ENCODE results near the gene SEPTIN12. TPM values are rescaled to one million over a fixed set of nuclear protein-coding genes. Genes with fewer than 3 reads are reported as not detected.

Gene SEPTIN12
- polyA plus RNA-seq, 1 donor from 2014 or later: 1.8 TPM

DNA sequence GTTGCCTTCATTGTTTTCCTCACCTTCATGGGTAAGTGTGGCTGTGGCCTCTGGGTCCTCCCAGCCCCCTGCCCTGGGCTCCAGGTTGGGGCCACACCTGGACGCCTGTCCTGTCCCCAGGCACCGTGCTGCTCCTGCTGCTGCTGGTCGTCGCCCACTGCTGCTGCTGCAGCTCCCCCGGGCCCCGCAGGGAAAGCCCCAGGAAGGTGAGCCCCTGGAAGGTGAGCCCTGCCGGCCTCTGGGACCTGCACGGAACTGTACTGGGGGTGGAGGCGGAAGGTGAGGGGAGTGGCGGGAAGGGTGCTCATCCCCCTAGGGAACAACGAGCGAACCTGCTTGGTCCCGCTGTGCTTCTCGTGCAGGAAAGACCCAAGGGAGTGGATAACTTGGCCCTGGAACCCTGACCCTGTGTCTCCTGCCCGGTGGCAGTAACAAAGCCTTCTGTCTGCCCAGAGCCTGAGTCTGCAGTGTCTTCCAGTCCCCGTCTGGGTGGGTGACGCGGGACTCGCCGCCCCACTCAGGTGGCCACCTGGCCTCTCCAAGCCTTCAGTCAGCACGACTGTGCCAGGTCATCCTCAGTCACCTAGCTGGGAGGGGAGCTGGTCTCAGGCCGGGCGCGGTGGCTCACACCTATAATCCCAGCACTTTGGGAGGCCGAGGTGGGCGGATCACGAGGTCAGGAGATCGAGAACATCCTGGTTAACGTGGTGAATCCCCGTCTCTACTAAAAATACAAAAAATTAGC, 7.9 kb upstream of the SEPTIN12 start:
- Histone ChIP-seq H3K4me3 (ENCODE audit: low read length) (no peak overlapping the region), H3K9ac (ENCODE audit: low read length) (no peak overlapping the region), H3K9me2 (ENCODE audit: insufficient read depth, low read length) (no peaks in the 10 kb centered on the region), H3K36me3 (ENCODE audit: insufficient read depth, low read length) (no peaks in the 10 kb centered on the region), H3F3A (ENCODE audit: insufficient read depth, low read length, poor library complexity, severe bottlenecking) (no peaks in the 10 kb centered on the region), H3K27ac (ENCODE audit: low read length) (no peak overlapping the region), H3K9me3 (ENCODE audit: low read length) (no peaks in the 10 kb centered on the region), H3K27me3 (ENCODE audit: insufficient read depth, low read depth, low read length) (no peaks in the 10 kb centered on the region), H3K79me2 (replicated peaks; ENCODE audit: insufficient read depth, low read length) (no peaks in the 10 kb centered on the region), H4K20me1 (ENCODE audit: insufficient read depth) (no peaks in the 10 kb centered on the region), H3K4me2 (ENCODE audit: low read length) (no peak overlapping the region), H2AFZ (ENCODE audit: low read depth, low read length) (no peak overlapping the region)
- TF ChIP-seq, protein P1, sequence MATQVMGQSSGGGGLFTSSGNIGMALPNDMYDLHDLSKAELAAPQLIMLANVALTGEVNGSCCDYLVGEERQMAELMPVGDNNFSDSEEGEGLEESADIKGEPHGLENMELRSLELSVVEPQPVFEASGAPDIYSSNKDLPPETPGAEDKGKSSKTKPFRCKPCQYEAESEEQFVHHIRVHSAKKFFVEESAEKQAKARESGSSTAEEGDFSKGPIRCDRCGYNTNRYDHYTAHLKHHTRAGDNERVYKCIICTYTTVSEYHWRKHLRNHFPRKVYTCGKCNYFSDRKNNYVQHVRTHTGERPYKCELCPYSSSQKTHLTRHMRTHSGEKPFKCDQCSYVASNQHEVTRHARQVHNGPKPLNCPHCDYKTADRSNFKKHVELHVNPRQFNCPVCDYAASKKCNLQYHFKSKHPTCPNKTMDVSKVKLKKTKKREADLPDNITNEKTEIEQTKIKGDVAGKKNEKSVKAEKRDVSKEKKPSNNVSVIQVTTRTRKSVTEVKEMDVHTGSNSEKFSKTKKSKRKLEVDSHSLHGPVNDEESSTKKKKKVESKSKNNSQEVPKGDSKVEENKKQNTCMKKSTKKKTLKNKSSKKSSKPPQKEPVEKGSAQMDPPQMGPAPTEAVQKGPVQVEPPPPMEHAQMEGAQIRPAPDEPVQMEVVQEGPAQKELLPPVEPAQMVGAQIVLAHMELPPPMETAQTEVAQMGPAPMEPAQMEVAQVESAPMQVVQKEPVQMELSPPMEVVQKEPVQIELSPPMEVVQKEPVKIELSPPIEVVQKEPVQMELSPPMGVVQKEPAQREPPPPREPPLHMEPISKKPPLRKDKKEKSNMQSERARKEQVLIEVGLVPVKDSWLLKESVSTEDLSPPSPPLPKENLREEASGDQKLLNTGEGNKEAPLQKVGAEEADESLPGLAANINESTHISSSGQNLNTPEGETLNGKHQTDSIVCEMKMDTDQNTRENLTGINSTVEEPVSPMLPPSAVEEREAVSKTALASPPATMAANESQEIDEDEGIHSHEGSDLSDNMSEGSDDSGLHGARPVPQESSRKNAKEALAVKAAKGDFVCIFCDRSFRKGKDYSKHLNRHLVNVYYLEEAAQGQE (IDR thresholded peaks at IDR 0.05; ENCODE audit: borderline replicate concordance): no peak
- TF ChIP-seq EP300 (conservative IDR thresholded peaks at IDR 0.05; ENCODE audit: poor library complexity, severe bottlenecking): no peak
- no peak for TF ChIP-seq POLR2AphosphoS5 (IDR thresholded peaks at IDR 0.05)
- no peak for TF ChIP-seq MXI1 (conservative IDR thresholded peaks at IDR 0.05; ENCODE audit: poor library complexity, severe bottlenecking)
- no peak for TF ChIP-seq RAD21 (conservative IDR thresholded peaks at IDR 0.05)
- no peak for TF ChIP-seq EZH2 (IDR thresholded peaks at IDR 0.05; ENCODE audit: borderline replicate concordance, insufficient read depth, low read length, poor library complexity, severe bottlenecking)
- TF ChIP-seq SMC3 (conservative IDR thresholded peaks at IDR 0.05; ENCODE audit: poor library complexity): no peak
- TF ChIP-seq, protein P2, sequence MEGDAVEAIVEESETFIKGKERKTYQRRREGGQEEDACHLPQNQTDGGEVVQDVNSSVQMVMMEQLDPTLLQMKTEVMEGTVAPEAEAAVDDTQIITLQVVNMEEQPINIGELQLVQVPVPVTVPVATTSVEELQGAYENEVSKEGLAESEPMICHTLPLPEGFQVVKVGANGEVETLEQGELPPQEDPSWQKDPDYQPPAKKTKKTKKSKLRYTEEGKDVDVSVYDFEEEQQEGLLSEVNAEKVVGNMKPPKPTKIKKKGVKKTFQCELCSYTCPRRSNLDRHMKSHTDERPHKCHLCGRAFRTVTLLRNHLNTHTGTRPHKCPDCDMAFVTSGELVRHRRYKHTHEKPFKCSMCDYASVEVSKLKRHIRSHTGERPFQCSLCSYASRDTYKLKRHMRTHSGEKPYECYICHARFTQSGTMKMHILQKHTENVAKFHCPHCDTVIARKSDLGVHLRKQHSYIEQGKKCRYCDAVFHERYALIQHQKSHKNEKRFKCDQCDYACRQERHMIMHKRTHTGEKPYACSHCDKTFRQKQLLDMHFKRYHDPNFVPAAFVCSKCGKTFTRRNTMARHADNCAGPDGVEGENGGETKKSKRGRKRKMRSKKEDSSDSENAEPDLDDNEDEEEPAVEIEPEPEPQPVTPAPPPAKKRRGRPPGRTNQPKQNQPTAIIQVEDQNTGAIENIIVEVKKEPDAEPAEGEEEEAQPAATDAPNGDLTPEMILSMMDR (IDR thresholded peaks at IDR 0.05; ENCODE audit: poor library complexity, severe bottlenecking): no peak

DNA sequence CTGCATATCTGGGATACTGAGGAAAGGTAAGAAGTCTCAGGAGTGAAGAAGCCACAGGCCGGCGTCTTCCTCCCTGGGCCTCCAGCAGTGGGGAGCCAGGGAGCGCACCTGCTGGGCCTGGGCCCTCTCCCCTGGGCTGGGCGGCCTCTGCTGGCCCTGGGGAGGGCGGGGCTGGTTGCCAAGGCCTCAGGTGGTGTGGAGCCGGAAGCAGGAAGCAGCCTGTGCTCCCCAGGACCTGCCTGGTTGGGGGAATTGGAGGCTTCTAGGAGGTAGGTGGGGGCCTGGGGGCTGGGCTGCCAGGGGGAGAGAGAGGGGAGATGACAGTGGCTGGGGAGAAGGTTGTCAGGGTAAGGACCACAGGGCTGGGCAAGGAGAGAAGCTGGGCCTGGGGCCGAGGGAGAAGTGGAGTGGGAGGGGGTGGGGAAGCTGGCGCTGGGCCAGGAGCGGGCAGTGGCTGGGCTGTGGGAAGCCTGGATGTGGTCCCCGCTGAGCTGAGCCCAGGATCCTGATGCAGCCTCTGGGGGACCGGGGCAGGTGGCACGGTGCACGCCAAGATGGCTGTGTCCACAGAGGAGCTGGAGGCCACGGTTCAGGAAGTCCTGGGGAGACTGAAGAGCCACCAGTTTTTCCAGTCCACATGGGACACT, 7.2 kb upstream of the SEPTIN12 start, which contains the start of gene SMIM22:
Gene SMIM22, plus strand, starts transcription at position 189 of the 647 bp plus-strand sequence. Its CDS starts 366 bp downstream, at position 555.
- no peak within 1 kb of the TSS for H2AFZ ChIP-seq (ENCODE audit: low read depth, low read length)
- H3F3A ChIP-seq (ENCODE audit: insufficient read depth, low read length, poor library complexity, severe bottlenecking): no peaks in the 10 kb centered on the region
- H3K79me2 ChIP-seq (replicated peaks; ENCODE audit: insufficient read depth, low read length): no peaks in the 10 kb centered on the region
- no peaks in the 10 kb centered on the region for H3K27me3 ChIP-seq (ENCODE audit: insufficient read depth, low read depth, low read length)
- H4K20me1 ChIP-seq (ENCODE audit: insufficient read depth): no peaks in the 10 kb centered on the region
- no peaks in the 10 kb centered on the region for H3K9me2 ChIP-seq (ENCODE audit: insufficient read depth, low read length)
- no peak within 1 kb of the TSS for H3K4me2 ChIP-seq (ENCODE audit: low read length)
- no peak within 1 kb of the TSS for H3K27ac ChIP-seq (ENCODE audit: low read length)
- H3K9ac ChIP-seq (ENCODE audit: low read length): no peak within 1 kb of the TSS
- H3K9me3 ChIP-seq (ENCODE audit: low read length): no peaks in the 10 kb centered on the region
- no peak within 1 kb of the TSS for H3K4me3 ChIP-seq (ENCODE audit: low read length)
- no peaks in the 10 kb centered on the region for H3K36me3 ChIP-seq (ENCODE audit: insufficient read depth, low read length)
- no peak for TF ChIP-seq MXI1 (conservative IDR thresholded peaks at IDR 0.05; ENCODE audit: poor library complexity, severe bottlenecking)
- TF ChIP-seq, protein P1 (IDR thresholded peaks at IDR 0.05; ENCODE audit: borderline replicate concordance): no peak
- TF ChIP-seq, protein P2 (IDR thresholded peaks at IDR 0.05; ENCODE audit: poor library complexity, severe bottlenecking): no peak

Measured in neural cell (in vitro differentiated cells).